GM12892 (cell line): ENCODE data around the gene SYT8.

Experiments used
- DNase-seq: peaks from one replicate; pipeline ENCODE4 v3.0.0; 2011; ENCODE audit not compliant: insufficient read length
- FAIRE-seq: peaks from 2 replicates; lab custom pipeline; 2011; peaks lifted over from hg19 to GRCh38; lab: Jason Lieb, UNC
- POLR2A ChIP-seq: IDR thresholded peaks from 2 replicates; pipeline ENCODE4 v1.6.1; 2011; ENCODE audit warnings: low read depth, low read length, control low read depth
- POLR2AphosphoS5 ChIP-seq: IDR thresholded peaks from 2 replicates; pipeline ENCODE4 v1.6.1; 2011; ENCODE audit warnings: low read depth, low read length, control low read depth
- TAF1 ChIP-seq: IDR thresholded peaks from 2 replicates; pipeline ENCODE4 v1.6.1; 2011; ENCODE audit warnings: low read depth, mild to moderate bottlenecking, control low read depth, low read length, borderline replicate concordance

SYT8 gene

GRCh38 chr11:1843796-1844195 is 9.0 kb downstream of the SYT8 start:
- no peak for FAIRE-seq
- TF ChIP-seq POLR2A, result no peak
- no peak for TF ChIP-seq TAF1
- no peak for TF ChIP-seq POLR2AphosphoS5
- no peak for DNase-seq

- no peak for FAIRE-seq
- TF ChIP-seq POLR2A, result no peak
- TF ChIP-seq POLR2AphosphoS5, result no peak
- no peak for TF ChIP-seq TAF1
- no peak for DNase-seq
Observed at GRCh38 chr11:1844221-1845094, 9.7 kb downstream of the SYT8 start.

GRCh38 chr11:1845095-1845429 is 10.3 kb downstream of the SYT8 start:
- DNase-seq (no peak), FAIRE-seq (peak; percentile 95)
- TF ChIP-seq POLR2AphosphoS5, result no peak

- no peak for FAIRE-seq
- no peak for TF ChIP-seq TAF1
- no peak for TF ChIP-seq POLR2AphosphoS5
- no peak for TF ChIP-seq POLR2A
- no peak for DNase-seq
Observed at GRCh38 chr11:1845561-1846452, 11.0 kb downstream of the SYT8 start.

- TF ChIP-seq POLR2A, result no peak
- TF ChIP-seq TAF1, result no peak
- no peak for TF ChIP-seq POLR2AphosphoS5
- DNase-seq (no peak), FAIRE-seq (no peak)
Observed at GRCh38 chr11:1846453-1846932, 11.7 kb downstream of the SYT8 start.

GRCh38 chr11:1847006-1847735 is 12.4 kb downstream of the SYT8 start:
- DNase-seq (no peak), FAIRE-seq (no peak)
- TF ChIP-seq POLR2AphosphoS5, result no peak
- no peak for TF ChIP-seq POLR2A
- TF ChIP-seq TAF1, result no peak

GRCh38 chr11:1847926-1848639 is 13.3 kb downstream of the SYT8 start:
- peak; percentile 33 for FAIRE-seq
- no peak for DNase-seq
- TF ChIP-seq POLR2A (no peak), TAF1 (no peak), POLR2AphosphoS5 (no peak)

GRCh38 chr11:1848640-1849430 is 14.0 kb downstream of the SYT8 start:
- DNase-seq, result no peak
- no peak for FAIRE-seq
- TF ChIP-seq POLR2AphosphoS5 (no peak), TAF1 (no peak)

GRCh38 chr11:1851468-1852180 is 16.8 kb downstream of the SYT8 start:
- FAIRE-seq (peak; percentile 70), DNase-seq (no peak)
- TF ChIP-seq TAF1 (no peak), POLR2AphosphoS5 (no peak), POLR2A (no peak)
